HUES6 (cell line): Measurements from ENCODE around the gene HMGB4.

Experiments
- H3K27ac ChIP-seq: 2 replicates; pipeline ENCODE4 v1.7.0; 2013; ENCODE audit warnings: low read depth, mild to moderate bottlenecking, low read length, inconsistent platforms
- H3K27me3 ChIP-seq: 2 replicates; pipeline ENCODE4 v1.6.1; 2013; ENCODE audit warnings: low read length; ENCODE audit not compliant: control insufficient read depth, insufficient read depth
- H3K36me3 ChIP-seq: 2 replicates; pipeline ENCODE4 v1.6.1; 2013; ENCODE audit warnings: low read length; ENCODE audit not compliant: control insufficient read depth, insufficient read depth
- H3K4me1 ChIP-seq: 2 replicates; pipeline ENCODE4 v1.6.1; 2013; ENCODE audit warnings: low read length; ENCODE audit not compliant: control insufficient read depth, insufficient read depth
- H3K4me3 ChIP-seq: 2 replicates; pipeline ENCODE4 v1.5.1; 2013; ENCODE audit warnings: low read depth, low read length
- H3K9ac ChIP-seq: one replicate; pipeline ENCODE4 v1.6.1; 2013; ENCODE audit warnings: mild to moderate bottlenecking, low read length
- H3K9me3 ChIP-seq: 2 replicates; pipeline ENCODE4 v1.6.1; 2013; ENCODE audit warnings: low read depth, low read length; ENCODE audit not compliant: control insufficient read depth, insufficient read depth

Gene HMGB4

GRCh38 chr1:33824321-33824720 is 39.6 kb upstream of the HMGB4 start:
- Histone ChIP-seq H3K27me3 (no peaks in the 10 kb centered on the region), H3K4me1 (no peaks in the 10 kb centered on the region), H3K9me3 (peaks cover 10% of the 10 kb centered on the region), H3K36me3 (no peaks in the 10 kb centered on the region; the same call in 1 of the 2 replicates), H3K9ac (no peak overlapping the region), H3K4me3 (no peak overlapping the region), H3K27ac (no peak overlapping the region)

- Histone ChIP-seq H3K9me3 (peaks cover 16% of the 10 kb centered on the region), H3K4me1 (no peaks in the 10 kb centered on the region), H3K4me3 (no peak overlapping the region), H3K27me3 (no peaks in the 10 kb centered on the region), H3K27ac (no peak overlapping the region), H3K9ac (no peak overlapping the region), H3K36me3 (no peaks in the 10 kb centered on the region; the same call in 1 of the 2 replicates)
Measured at GRCh38 chr1:33824971-33825370, 38.9 kb upstream of the HMGB4 start.

- H3K4me3 ChIP-seq = no peak overlapping the region
- H3K4me1 ChIP-seq = no peaks in the 10 kb centered on the region
Measured at GRCh38 chr1:33825506-33825905, 38.4 kb upstream of the HMGB4 start.

GRCh38 chr1:33826311-33826710 is 37.6 kb upstream of the HMGB4 start:
- H3K9me3 ChIP-seq = peaks cover 16% of the 10 kb centered on the region
- no peaks in the 10 kb centered on the region; the same call in 1 of the 2 replicates for H3K36me3 ChIP-seq
- no peak overlapping the region for H3K9ac ChIP-seq
- H3K27me3 ChIP-seq = no peaks in the 10 kb centered on the region
- H3K27ac ChIP-seq = no peak overlapping the region
- H3K4me3 ChIP-seq = no peak overlapping the region
- no peaks in the 10 kb centered on the region for H3K4me1 ChIP-seq

More at GRCh38 chr1:33825506-33825905, 38.4 kb upstream of the HMGB4 start:
- Histone ChIP-seq H3K36me3 (no peaks in the 10 kb centered on the region; the same call in 1 of the 2 replicates), H3K9me3 (peaks cover 16% of the 10 kb centered on the region), H3K27ac (no peak overlapping the region), H3K9ac (no peak overlapping the region), H3K27me3 (no peaks in the 10 kb centered on the region)

GRCh38 chr1:33826711-33827110 is 37.2 kb upstream of the HMGB4 start:
- Histone ChIP-seq H3K27ac (no peak overlapping the region), H3K9ac (no peak overlapping the region), H3K9me3 (peaks cover 16% of the 10 kb centered on the region), H3K4me1 (no peaks in the 10 kb centered on the region), H3K4me3 (no peak overlapping the region), H3K36me3 (no peaks in the 10 kb centered on the region; the same call in 1 of the 2 replicates), H3K27me3 (no peaks in the 10 kb centered on the region)

- no peak overlapping the region for H3K9ac ChIP-seq
- no peak overlapping the region for H3K27ac ChIP-seq
- H3K4me1 ChIP-seq = no peaks in the 10 kb centered on the region
- peaks cover 16% of the 10 kb centered on the region for H3K9me3 ChIP-seq
- no peak overlapping the region for H3K4me3 ChIP-seq
- H3K36me3 ChIP-seq = no peaks in the 10 kb centered on the region; the same call in 1 of the 2 replicates
- H3K27me3 ChIP-seq = no peaks in the 10 kb centered on the region
Measured at GRCh38 chr1:33828059-33828458, 35.8 kb upstream of the HMGB4 start.

- Histone ChIP-seq H3K36me3 (no peaks in the 10 kb centered on the region; the same call in 1 of the 2 replicates), H3K9ac (no peak overlapping the region), H3K4me3 (no peak overlapping the region), H3K4me1 (no peaks in the 10 kb centered on the region), H3K9me3 (peaks cover 16% of the 10 kb centered on the region), H3K27ac (no peak overlapping the region), H3K27me3 (no peaks in the 10 kb centered on the region)
Measured at GRCh38 chr1:33828654-33829053, 35.2 kb upstream of the HMGB4 start.

- Histone ChIP-seq H3K27me3 (no peaks in the 10 kb centered on the region), H3K9ac (no peak overlapping the region), H3K27ac (no peak overlapping the region), H3K4me1 (no peaks in the 10 kb centered on the region), H3K9me3 (peaks cover 14% of the 10 kb centered on the region; the same call in 1 of the 2 replicates), H3K4me3 (no peak overlapping the region), H3K36me3 (no peaks in the 10 kb centered on the region)
Measured at GRCh38 chr1:33836911-33837310, 27.0 kb upstream of the HMGB4 start.

GRCh38 chr1:33837635-33838034 is 26.2 kb upstream of the HMGB4 start:
- Histone ChIP-seq H3K9ac (no peak overlapping the region), H3K27ac (no peak overlapping the region)

GRCh38 chr1:33841494-33841893 is 22.4 kb upstream of the HMGB4 start:
- Histone ChIP-seq H3K9ac (no peak overlapping the region), H3K27ac (no peak overlapping the region), H3K4me3 (no peak overlapping the region), H3K9me3 (peaks cover 10% of the 10 kb centered on the region; the same call in 1 of the 2 replicates), H3K4me1 (no peaks in the 10 kb centered on the region), H3K27me3 (no peaks in the 10 kb centered on the region), H3K36me3 (no peaks in the 10 kb centered on the region)

More at GRCh38 chr1:33837635-33838034, 26.2 kb upstream of the HMGB4 start:
- peaks cover 14% of the 10 kb centered on the region; the same call in 1 of the 2 replicates for H3K9me3 ChIP-seq
- H3K4me1 ChIP-seq = no peaks in the 10 kb centered on the region
- no peaks in the 10 kb centered on the region for H3K27me3 ChIP-seq
- H3K4me3 ChIP-seq = no peak overlapping the region
- no peaks in the 10 kb centered on the region for H3K36me3 ChIP-seq

GRCh38 chr1:33842348-33842747 is 21.5 kb upstream of the HMGB4 start:
- H3K27ac ChIP-seq = no peak overlapping the region
- H3K4me3 ChIP-seq = no peak overlapping the region
- no peaks in the 10 kb centered on the region for H3K36me3 ChIP-seq
- no peaks in the 10 kb centered on the region for H3K27me3 ChIP-seq
- no peaks in the 10 kb centered on the region for H3K4me1 ChIP-seq
- H3K9ac ChIP-seq = no peak overlapping the region
- peaks cover 2% of the 10 kb centered on the region; the same call in 1 of the 2 replicates for H3K9me3 ChIP-seq
